HepG2 (cell line): ENCODE data around the gene TTC31. TPM values are rescaled to one million over a fixed set of nuclear protein-coding genes. Genes with fewer than 3 reads are reported as not detected.
A peak's percentile ranks its signal among the peaks of the same experiment; 100 is the strongest.

Experiments used
- CBX2 ChIP-seq, 2 experiments: fragments of 200-600 bp in 1 of 2; sonication (generic); formaldehyde crosslinking in 1 of 2; IDR thresholded peaks; 2 replicates each; pipeline versions ENCODE4 v1.7.0 to v1.8.1; 2018 to 2022; ENCODE audit warnings: low read depth in 2 of 2, low read length in 1 of 2, mild to moderate bottlenecking in 1 of 2, missing genetic modification reagents in 1 of 2
- ETV5 ChIP-seq: IDR thresholded peaks from 2 replicates; pipeline ENCODE4 v1.6.1; 2018; ENCODE audit warnings: missing biosample characterization, missing genetic modification reagents, inconsistent platforms, borderline replicate concordance
- FOXJ3 ChIP-seq: sonication (generic); formaldehyde crosslinking; IDR thresholded peaks from 2 replicates; pipeline ENCODE4 v1.4.0; 2020; ENCODE audit warnings: missing genetic modification reagents, mild to moderate bottlenecking, borderline replicate concordance
- HDAC6 ChIP-seq: fragments of 200-600 bp; sonication (generic); IDR thresholded peaks from 2 replicates; pipeline ENCODE4 v1.7.0; 2017; ENCODE audit warnings: mild to moderate bottlenecking, antibody characterized with exemption, low read length, low read depth
- JUND ChIP-seq: sonication (generic); formaldehyde crosslinking; IDR thresholded peaks from 2 replicates; pipeline ENCODE4 v1.8.0; 2022; ENCODE audit warnings: mild to moderate bottlenecking, missing genetic modification reagents
- NCOR1 ChIP-seq: fragments of 200-600 bp; sonication (generic); IDR thresholded peaks from 2 replicates; pipeline ENCODE4 v1.7.0; 2017; ENCODE audit warnings: antibody characterized with exemption, low read length, borderline replicate concordance
- NFYB ChIP-seq: sonication (generic); formaldehyde crosslinking; IDR thresholded peaks from 2 replicates; pipeline ENCODE4 v1.4.0; 2020; ENCODE audit warnings: missing genetic modification reagents
- PHB2 ChIP-seq: fragments of 450-650 bp; IDR thresholded peaks from 2 replicates; pipeline ENCODE4 v1.6.1; 2018; ENCODE audit not compliant: partially characterized antibody
- RARA ChIP-seq: IDR thresholded peaks from 2 replicates; pipeline ENCODE4 v1.6.1; 2016; ENCODE audit warnings: missing genetic modification reagents, missing compliant biosample characterization
- SIN3B ChIP-seq: fragments of 150-350 bp; IDR thresholded peaks from 2 replicates; pipeline ENCODE4 v1.6.1; 2014; ENCODE audit warnings: low read length
- SMAD9 ChIP-seq: sonication (generic); formaldehyde crosslinking; IDR thresholded peaks from 2 replicates; pipeline ENCODE4 v1.5.1; 2020; ENCODE audit warnings: mild to moderate bottlenecking, missing genetic modification reagents
- SMC3 ChIP-seq: IDR thresholded peaks from 2 replicates; pipeline ENCODE4 v1.6.1; 2011; ENCODE audit warnings: low read length, improper control_type of control experiment
- TARDBP ChIP-seq: sonication (generic); formaldehyde crosslinking; IDR thresholded peaks from 2 replicates; pipeline ENCODE4 v1.8.0; 2022; ENCODE audit warnings: mild to moderate bottlenecking, missing genetic modification reagents
- TOPORS ChIP-seq: sonication (generic); formaldehyde crosslinking; IDR thresholded peaks from 2 replicates; pipeline ENCODE4 v1.8.0; 2023; ENCODE audit warnings: mild to moderate bottlenecking, missing genetic modification reagents
- ZNF24 ChIP-seq: fragments of 450-650 bp; IDR thresholded peaks from 2 replicates; pipeline ENCODE4 v1.6.1; 2017; ENCODE audit warnings: antibody characterized with exemption, mild to moderate bottlenecking
- ZNF446 ChIP-seq: sonication (generic); formaldehyde crosslinking; IDR thresholded peaks from 2 replicates; pipeline ENCODE4 v1.5.0; 2020; ENCODE audit warnings: mild to moderate bottlenecking, missing genetic modification reagents
- ZNF496 ChIP-seq: sonication (generic); formaldehyde crosslinking; IDR thresholded peaks from 2 replicates; pipeline ENCODE4 v1.8.1; 2023; ENCODE audit warnings: mild to moderate bottlenecking, moderate library complexity, missing genetic modification reagents; ENCODE audit not compliant: insufficient replicate concordance
- ZNF605 ChIP-seq: sonication (generic); formaldehyde crosslinking; IDR thresholded peaks from 2 replicates; pipeline ENCODE4 v1.8.0; 2022; ENCODE audit warnings: mild to moderate bottlenecking, missing genetic modification reagents
- polyA plus RNA-seq, 8 experiments: library from polyadenylated mRNA; depleted of rRNA in 3 of 8; stranded (reverse) in 7 of 8; unstranded in 1 of 8; fragments of >200 nt; fragmentation: Illumina TruSeq in 4 of 8; extraction: Trizol in 4 of 8; gene quantifications; 2 replicates each; pipeline versions ENCODE4 v1.2.1 to v1.2.3, GENCODE V29; 2011 to 2016; ENCODE audit warnings: low read depth in 4 of 8, missing spikeins in 1 of 8, mixed read lengths in 1 of 8; ENCODE audit not compliant: insufficient read depth in 1 of 8
- total RNA-seq, 5 experiments: library from RNA; depleted of rRNA; stranded (reverse); fragments of >200 nt; fragmentation: Illumina TruSeq; extraction: Trizol; gene quantifications; 2 replicates each; pipeline ENCODE4 v1.2.3, GENCODE V29; 2016; ENCODE audit warnings: low read depth in 1 of 5
- TF ChIP-seq, protein P1 (sequence below): sonication (generic); formaldehyde crosslinking; IDR thresholded peaks from 2 replicates; pipeline ENCODE4 v1.5.0; 2020; ENCODE audit warnings: mild to moderate bottlenecking, low read depth, missing genetic modification reagents, borderline replicate concordance
- TF ChIP-seq, protein P2 (sequence below): sonication (generic); formaldehyde crosslinking; IDR thresholded peaks from 2 replicates; pipeline ENCODE4 v1.4.0; 2020; ENCODE audit warnings: missing genetic modification reagents; ENCODE audit errors: not compliant biosample characterization
- TF ChIP-seq, protein P3 (sequence below): sonication (generic); formaldehyde crosslinking; conservative IDR thresholded peaks from 2 replicates; pipeline ENCODE4 v1.4.0; 2020; ENCODE audit warnings: missing genetic modification reagents
- TF ChIP-seq, protein P4 (sequence below): sonication (generic); formaldehyde crosslinking; IDR thresholded peaks from 2 replicates; pipeline ENCODE4 v1.4.0; 2020; ENCODE audit warnings: missing genetic modification reagents
- TF ChIP-seq, protein P5 (sequence below): sonication (generic); formaldehyde crosslinking; IDR thresholded peaks from 2 replicates; pipeline ENCODE4 v1.4.0; 2020; ENCODE audit warnings: missing genetic modification reagents, mild to moderate bottlenecking, borderline replicate concordance

Gene TTC31
- total and polyA plus RNA-seq, 2 of the 13 experiments (the other 11 are each of a cell fraction or from before 2014, with no cell fraction given) = 28.3 to 39.5 TPM

DNA sequence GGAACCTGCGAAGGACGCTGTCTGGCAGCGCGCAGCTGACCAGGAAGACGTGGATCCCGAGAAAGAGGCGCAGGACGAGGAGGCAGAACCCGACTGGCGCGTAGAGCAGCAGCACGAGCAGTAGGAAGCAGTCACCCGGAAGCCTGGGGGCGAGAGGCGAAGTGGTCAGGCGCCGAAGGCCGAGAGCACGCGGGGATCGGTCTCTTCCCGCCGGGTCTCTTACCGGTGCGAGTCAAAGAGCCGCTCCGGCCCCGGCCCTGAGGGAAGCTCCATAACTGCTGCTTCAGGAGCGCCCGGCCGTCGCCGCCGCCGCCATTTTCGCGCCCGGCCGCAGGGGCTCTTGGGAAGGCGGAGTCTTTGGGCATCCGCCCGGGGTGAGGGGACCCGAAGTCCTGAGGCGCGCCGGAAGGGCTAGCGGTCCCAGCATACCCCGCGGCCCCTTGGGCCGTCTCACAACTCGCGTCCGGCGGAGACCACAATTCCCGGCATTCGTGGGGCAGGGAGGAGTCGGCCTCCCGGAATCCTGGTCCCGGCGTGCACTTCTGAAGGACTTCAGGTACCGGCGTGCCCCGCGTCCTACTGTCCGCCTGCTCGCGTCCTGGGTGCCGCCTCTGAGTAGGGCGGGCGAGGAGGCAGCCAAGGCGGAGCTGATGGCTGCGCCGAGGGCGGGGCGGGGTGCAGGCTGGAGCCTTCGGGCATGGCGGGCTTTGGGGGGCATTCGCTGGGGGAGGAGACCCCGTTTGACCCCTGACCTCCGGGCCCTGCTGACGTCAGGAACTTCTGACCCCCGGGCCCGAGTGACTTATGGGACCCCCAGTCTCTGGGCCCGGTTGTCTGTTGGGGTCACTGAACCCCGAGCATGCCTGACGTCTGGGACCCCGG, 46.7 kb downstream of the TTC31 start, which contains the start of the genes AUP1 and HTRA2 (continued):
- TF ChIP-seq HDAC6 (no peak), ZNF605 (CRISPR knock-in tag) (peak; percentile 97), NFYB (peak; percentile 64), ZNF496 (CRISPR knock-in tag) (no peak), NCOR1 (peak; percentile 61; the same call in 1 of the 2 replicates), TOPORS (CRISPR knock-in tag) (peak; percentile 20; the same call in 1 of the 2 replicates), ZNF446 (CRISPR knock-in tag) (no peak), FOXJ3 (CRISPR knock-in tag) (peak; percentile 61; the same call in 1 of the 2 replicates), ETV5 (peak; percentile 87), SIN3B (peak; percentile 77; the same call in 1 of the 2 replicates), TARDBP (CRISPR knock-in tag) (peak; percentile 98), SMC3 (no peak), RARA (CRISPR knock-in tag) (no peak; the same call in none of the 2 replicates), ZNF24 (no peak), CBX2 (IDR thresholded peaks at IDR 0.05; ENCODE audit: low read depth, low read length) (no peak), CBX2 (CRISPR knock-in tag; IDR thresholded peaks at IDR 0.05; ENCODE audit: low read depth) (no peak), SMAD9 (CRISPR knock-in tag) (no peak), PHB2 (no peak), JUND (CRISPR knock-in tag) (peak; percentile 22; the same call in 1 of the 2 replicates)
- TF ChIP-seq, protein P1, sequence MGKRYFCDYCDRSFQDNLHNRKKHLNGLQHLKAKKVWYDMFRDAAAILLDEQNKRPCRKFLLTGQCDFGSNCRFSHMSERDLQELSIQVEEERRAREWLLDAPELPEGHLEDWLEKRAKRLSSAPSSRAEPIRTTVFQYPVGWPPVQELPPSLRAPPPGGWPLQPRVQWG (CRISPR knock-in tag) = no peak
- TF ChIP-seq, protein P2, sequence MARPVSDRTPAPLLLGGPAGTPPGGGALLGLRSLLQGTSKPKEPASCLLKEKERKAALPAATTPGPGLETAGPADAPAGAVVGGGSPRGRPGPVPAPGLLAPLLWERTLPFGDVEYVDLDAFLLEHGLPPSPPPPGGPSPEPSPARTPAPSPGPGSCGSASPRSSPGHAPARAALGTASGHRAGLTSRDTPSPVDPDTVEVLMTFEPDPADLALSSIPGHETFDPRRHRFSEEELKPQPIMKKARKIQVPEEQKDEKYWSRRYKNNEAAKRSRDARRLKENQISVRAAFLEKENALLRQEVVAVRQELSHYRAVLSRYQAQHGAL (CRISPR knock-in tag) = no peak
- TF ChIP-seq, protein P3, sequence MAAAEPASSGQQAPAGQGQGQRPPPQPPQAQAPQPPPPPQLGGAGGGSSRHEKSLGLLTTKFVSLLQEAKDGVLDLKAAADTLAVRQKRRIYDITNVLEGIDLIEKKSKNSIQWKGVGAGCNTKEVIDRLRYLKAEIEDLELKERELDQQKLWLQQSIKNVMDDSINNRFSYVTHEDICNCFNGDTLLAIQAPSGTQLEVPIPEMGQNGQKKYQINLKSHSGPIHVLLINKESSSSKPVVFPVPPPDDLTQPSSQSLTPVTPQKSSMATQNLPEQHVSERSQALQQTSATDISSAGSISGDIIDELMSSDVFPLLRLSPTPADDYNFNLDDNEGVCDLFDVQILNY (CRISPR knock-in tag) = 0 out of 2 replicates have a peak, but pooled peaks have one; percentile 36
- TF ChIP-seq, protein P4, sequence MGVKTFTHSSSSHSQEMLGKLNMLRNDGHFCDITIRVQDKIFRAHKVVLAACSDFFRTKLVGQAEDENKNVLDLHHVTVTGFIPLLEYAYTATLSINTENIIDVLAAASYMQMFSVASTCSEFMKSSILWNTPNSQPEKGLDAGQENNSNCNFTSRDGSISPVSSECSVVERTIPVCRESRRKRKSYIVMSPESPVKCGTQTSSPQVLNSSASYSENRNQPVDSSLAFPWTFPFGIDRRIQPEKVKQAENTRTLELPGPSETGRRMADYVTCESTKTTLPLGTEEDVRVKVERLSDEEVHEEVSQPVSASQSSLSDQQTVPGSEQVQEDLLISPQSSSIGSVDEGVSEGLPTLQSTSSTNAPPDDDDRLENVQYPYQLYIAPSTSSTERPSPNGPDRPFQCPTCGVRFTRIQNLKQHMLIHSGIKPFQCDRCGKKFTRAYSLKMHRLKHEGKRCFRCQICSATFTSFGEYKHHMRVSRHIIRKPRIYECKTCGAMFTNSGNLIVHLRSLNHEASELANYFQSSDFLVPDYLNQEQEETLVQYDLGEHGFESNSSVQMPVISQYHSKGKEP = no peak
- TF ChIP-seq, protein P5, sequence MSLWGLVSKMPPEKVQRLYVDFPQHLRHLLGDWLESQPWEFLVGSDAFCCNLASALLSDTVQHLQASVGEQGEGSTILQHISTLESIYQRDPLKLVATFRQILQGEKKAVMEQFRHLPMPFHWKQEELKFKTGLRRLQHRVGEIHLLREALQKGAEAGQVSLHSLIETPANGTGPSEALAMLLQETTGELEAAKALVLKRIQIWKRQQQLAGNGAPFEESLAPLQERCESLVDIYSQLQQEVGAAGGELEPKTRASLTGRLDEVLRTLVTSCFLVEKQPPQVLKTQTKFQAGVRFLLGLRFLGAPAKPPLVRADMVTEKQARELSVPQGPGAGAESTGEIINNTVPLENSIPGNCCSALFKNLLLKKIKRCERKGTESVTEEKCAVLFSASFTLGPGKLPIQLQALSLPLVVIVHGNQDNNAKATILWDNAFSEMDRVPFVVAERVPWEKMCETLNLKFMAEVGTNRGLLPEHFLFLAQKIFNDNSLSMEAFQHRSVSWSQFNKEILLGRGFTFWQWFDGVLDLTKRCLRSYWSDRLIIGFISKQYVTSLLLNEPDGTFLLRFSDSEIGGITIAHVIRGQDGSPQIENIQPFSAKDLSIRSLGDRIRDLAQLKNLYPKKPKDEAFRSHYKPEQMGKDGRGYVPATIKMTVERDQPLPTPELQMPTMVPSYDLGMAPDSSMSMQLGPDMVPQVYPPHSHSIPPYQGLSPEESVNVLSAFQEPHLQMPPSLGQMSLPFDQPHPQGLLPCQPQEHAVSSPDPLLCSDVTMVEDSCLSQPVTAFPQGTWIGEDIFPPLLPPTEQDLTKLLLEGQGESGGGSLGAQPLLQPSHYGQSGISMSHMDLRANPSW (CRISPR knock-in tag) = no peak
